H1 (cell line): ENCODE results near the gene PDCD7. TPM values are rescaled to one million over a fixed set of nuclear protein-coding genes. Genes with fewer than 3 reads are reported as not detected.

Source experiments
- CTCF ChIA-PET: fragments of 300-600 bp; sonication (Branson Sonifier 250); formaldehyde crosslinking; loops from one replicate; lab custom pipeline; 2021; ENCODE audit not compliant: partially characterized antibody; lab: Charles Lee
- POLR2A ChIA-PET: fragments of 300-600 bp; sonication (Branson Sonifier 250); formaldehyde crosslinking; loops from one replicate; lab custom pipeline; 2021; ENCODE audit warnings: inconsistent platforms; ENCODE audit not compliant: partially characterized antibody; lab: Charles Lee
- DNase-seq, 2 experiments: peaks; one replicate each; pipeline versions ENCODE4 v3.0.0 to v3.0.0-alpha.2; 2010 to 2022; ENCODE audit warnings: low spot score in 2 of 2, low read depth in 1 of 2, mixed read lengths in 1 of 2
- FAIRE-seq: peaks from 2 replicates; lab custom pipeline; 2011; peaks lifted over from hg19 to GRCh38; lab: Jason Lieb, UNC
- H2AFZ ChIP-seq: 2 replicates; pipeline ENCODE4 v1.8.1; 2012; ENCODE audit warnings: low read length, inconsistent platforms
- H2AK5ac ChIP-seq: 2 replicates; pipeline ENCODE4 v1.6.1; 2013; ENCODE audit warnings: low read depth, low read length
- H2BK120ac ChIP-seq: replicated peaks from 2 replicates; pipeline ENCODE3; 2013; ENCODE audit warnings: low read depth, low read length, inconsistent platforms
- H2BK12ac ChIP-seq: 2 replicates; pipeline ENCODE4 v1.6.1; 2013; ENCODE audit warnings: low read depth, low read length
- H2BK15ac ChIP-seq: 2 replicates; pipeline ENCODE4 v1.6.1; 2013; ENCODE audit warnings: low read length
- H2BK20ac ChIP-seq: 2 replicates; pipeline ENCODE4 v1.6.1; 2013; ENCODE audit warnings: low read length
- H2BK5ac ChIP-seq: 2 replicates; pipeline ENCODE4 v1.6.1; 2013; ENCODE audit warnings: low read depth, low read length
- H3K14ac ChIP-seq: 2 replicates; pipeline ENCODE4 v1.6.1; 2013; ENCODE audit warnings: inconsistent platforms; ENCODE audit not compliant: insufficient read length
- H3K18ac ChIP-seq: 2 replicates; pipeline ENCODE4 v1.6.1; 2013; ENCODE audit warnings: low read length; ENCODE audit errors: extremely low read depth
- H3K23ac ChIP-seq: 2 replicates; pipeline ENCODE4 v1.6.1; 2013; ENCODE audit warnings: inconsistent platforms; ENCODE audit not compliant: insufficient read length
- H3K23me2 ChIP-seq: 2 replicates; pipeline ENCODE4 v1.6.1; 2013; ENCODE audit warnings: low read depth, low read length
- H3K27ac ChIP-seq: 2 replicates; pipeline ENCODE4 v1.6.1; 2011; ENCODE audit warnings: low read depth, low read length, inconsistent platforms
- H3K27me3 ChIP-seq, 4 experiments: replicated peaks in 1 of 4; 1 replicate in 1 of 4; 2 replicates in 3 of 4; pipeline versions ENCODE4 v1.6.1 to v1.8.1; 2011 to 2013; ENCODE audit warnings: low read length in 3 of 4, mild to moderate bottlenecking in 3 of 4, inconsistent platforms in 2 of 4, mixed read lengths in 2 of 4, moderate library complexity in 1 of 4; ENCODE audit not compliant: control insufficient read depth in 3 of 4, insufficient read depth in 3 of 4; ENCODE audit errors: extremely low read depth in 1 of 4
- H3K36me3 ChIP-seq, 4 experiments: 2 replicates each; pipeline versions ENCODE4 v1.6.1 to v1.8.1; 2011 to 2013; ENCODE audit warnings: mild to moderate bottlenecking in 4 of 4, low read length in 3 of 4, moderate library complexity in 2 of 4, control low read depth in 1 of 4, inconsistent platforms in 1 of 4; ENCODE audit not compliant: insufficient read depth in 4 of 4, control insufficient read depth in 2 of 4
- H3K4ac ChIP-seq: replicated peaks from 2 replicates; pipeline ENCODE3; 2013; ENCODE audit warnings: low read length, low read depth, mixed read lengths, inconsistent platforms; ENCODE audit not compliant: insufficient read length
- H3K4me1 ChIP-seq, 4 experiments: replicated peaks in 1 of 4; 1 replicate in 1 of 4; 2 replicates in 3 of 4; pipeline versions ENCODE4 v1.6.1 to v1.8.1; 2011 to 2013; ENCODE audit warnings: low read length in 3 of 4, inconsistent platforms in 2 of 4, mixed read lengths in 1 of 4; ENCODE audit not compliant: insufficient read depth in 4 of 4, control insufficient read depth in 3 of 4
- H3K4me2 ChIP-seq, 2 experiments: 2 replicates each; pipeline versions ENCODE4 v1.6.1 to v1.8.1; 2011 to 2013; ENCODE audit warnings: low read depth in 2 of 2, low read length in 2 of 2, control low read depth in 1 of 2, inconsistent platforms in 1 of 2, mild to moderate bottlenecking in 1 of 2; ENCODE audit not compliant: insufficient read depth in 1 of 2
- H3K4me3 ChIP-seq, 4 experiments: fragments of 200-600, 300-600 bp in 1 of 4; sonication (generic), shearing (Covaris generic), sonication (Bioruptor Twin) in 1 of 4; 2 replicates each; pipeline versions ENCODE4 v1.5.1 to v1.8.1; 2011 to 2016; ENCODE audit warnings: low read length in 4 of 4, low read depth in 3 of 4, control low read depth in 2 of 4, inconsistent platforms in 2 of 4, mild to moderate bottlenecking in 2 of 4, mixed read lengths in 1 of 4, moderate library complexity in 1 of 4; ENCODE audit not compliant: insufficient read depth in 2 of 4; ENCODE audit errors: extremely low read depth in 1 of 4
- H3K56ac ChIP-seq: replicated peaks from 2 replicates; pipeline ENCODE3; 2013; ENCODE audit warnings: low read depth, mild to moderate bottlenecking, mixed read lengths, low read length, inconsistent platforms; ENCODE audit not compliant: insufficient read length
- H3K79me1 ChIP-seq: 2 replicates; pipeline ENCODE4 v1.6.1; 2013; ENCODE audit warnings: low read depth, low read length, control low read depth
- H3K79me2 ChIP-seq, 2 experiments: 2 replicates each; pipeline versions ENCODE4 v1.6.1 to v1.8.1; 2012 to 2013; ENCODE audit warnings: low read length in 2 of 2, mild to moderate bottlenecking in 2 of 2, inconsistent platforms in 1 of 2; ENCODE audit not compliant: insufficient read depth in 2 of 2, control insufficient read depth in 1 of 2
- H3K9ac ChIP-seq, 4 experiments: replicated peaks in 1 of 4; 1 replicate in 1 of 4; 2 replicates in 3 of 4; pipeline versions ENCODE4 v1.6.1 to v1.8.1; 2011 to 2013; ENCODE audit warnings: low read depth in 3 of 4, low read length in 3 of 4, control low read depth in 2 of 4, mild to moderate bottlenecking in 2 of 4, moderate library complexity in 2 of 4, inconsistent platforms in 1 of 4; ENCODE audit errors: extremely low read depth in 1 of 4
- H3K9me3 ChIP-seq, 2 experiments: 2 replicates each; pipeline versions ENCODE4 v1.6.1 to v1.8.1; 2012 to 2013; ENCODE audit warnings: mild to moderate bottlenecking in 2 of 2, moderate library complexity in 2 of 2, control low read depth in 1 of 2, inconsistent platforms in 1 of 2, low read depth in 1 of 2, low read length in 1 of 2, mixed read lengths in 1 of 2; ENCODE audit not compliant: insufficient read depth in 2 of 2
- H4K20me1 ChIP-seq, 2 experiments: replicated peaks in 1 of 2; 2 replicates each; pipeline versions ENCODE3 to v1.8.1; 2011 to 2013; ENCODE audit warnings: inconsistent platforms in 2 of 2, low read length in 2 of 2, mild to moderate bottlenecking in 1 of 2; ENCODE audit not compliant: insufficient read depth in 2 of 2, control insufficient read depth in 1 of 2
- H4K5ac ChIP-seq: 2 replicates; pipeline ENCODE4 v1.6.1; 2013; ENCODE audit warnings: low read length, low read depth, mixed read lengths, inconsistent platforms; ENCODE audit not compliant: insufficient read length
- H4K8ac ChIP-seq: 2 replicates; pipeline ENCODE4 v1.8.0; 2013; ENCODE audit warnings: mild to moderate bottlenecking, moderate library complexity, low read length, inconsistent platforms; ENCODE audit not compliant: insufficient read depth; ENCODE audit errors: extremely low read depth
- H4K91ac ChIP-seq: replicated peaks from 2 replicates; pipeline ENCODE3; 2013; ENCODE audit warnings: low read length, mixed read lengths, inconsistent platforms; ENCODE audit not compliant: insufficient read length
- CTBP2 ChIP-seq: IDR thresholded peaks from 2 replicates; pipeline ENCODE4 v1.7.0; 2011; ENCODE audit warnings: borderline replicate concordance, mild to moderate bottlenecking, moderate library complexity, mixed read lengths, low read length; ENCODE audit not compliant: insufficient read depth, insufficient read length
- JUN ChIP-seq: IDR thresholded peaks from 2 replicates; pipeline ENCODE4 v1.6.1; 2011; ENCODE audit warnings: low read depth, mild to moderate bottlenecking, improper control_type of control experiment, low read length
- NRF1 ChIP-seq: IDR thresholded peaks from 2 replicates; pipeline ENCODE4 v1.6.1; 2011; ENCODE audit warnings: mild to moderate bottlenecking, low read depth, low read length, improper control_type of control experiment
- RAD21 ChIP-seq, 2 experiments: IDR thresholded peaks in 1 of 2; conservative IDR thresholded peaks in 1 of 2; 2 replicates each; pipeline ENCODE4 v1.6.1; 2011; ENCODE audit warnings: low read depth in 2 of 2, low read length in 2 of 2, improper control_type of control experiment in 1 of 2, inconsistent platforms in 1 of 2, mild to moderate bottlenecking in 1 of 2, moderate library complexity in 1 of 2
- RBBP5 ChIP-seq: IDR thresholded peaks from 2 replicates; pipeline ENCODE4 v1.7.1; 2012; ENCODE audit warnings: low read depth, mild to moderate bottlenecking, inconsistent platforms, low read length, moderate library complexity, borderline replicate concordance
- WGBS, 2 experiments: shearing (Covaris generic) in 1 of 2; methylation state at CpG; one replicate each; pipeline versions ENCODE4 v1.1.6 to v1.1.7; 2013 to 2015; ENCODE audit warnings: low lambda C conversion rate in 2 of 2, mixed read lengths in 2 of 2, inconsistent platforms in 1 of 2, low coverage in 1 of 2, missing lambda C conversion rate in 1 of 2; ENCODE audit not compliant: insufficient replicate concordance in 2 of 2, insufficient coverage in 1 of 2, insufficient read length in 1 of 2; ENCODE audit errors: extremely low coverage in 1 of 2, missing lambda C conversion rate in 1 of 2; 5-methylcytosine and 5-hydroxymethylcytosine counted together
- polyA plus RNA-seq, 7 experiments: library from polyadenylated mRNA; depleted of rRNA in 3 of 7; stranded (reverse) in 5 of 7; unstranded in 2 of 7; fragments of >200 nt in 5 of 7; fragments of 200-250 nt in 2 of 7; gene quantifications; 1 replicate in 5 of 7; 2 replicates in 1 of 7; 4 replicates in 1 of 7; pipeline versions ENCODE4 v1.2.1 to v1.2.3, GENCODE V29; 2011 to 2013; ENCODE audit warnings: missing spikeins in 2 of 7, mixed read lengths in 2 of 7
- total RNA-seq: library from RNA; stranded (reverse); fragmentation: NEBNext Ultra II Directional; extraction: Animal tissue kit (Norgen Biotek cat#: 25700); gene quantifications from 2 replicates; pipeline ENCODE4 v1.2.1, GENCODE V29; 2021
- TF ChIP-seq, protein P1 (sequence below): IDR thresholded peaks from 2 replicates; pipeline ENCODE4 v1.6.1; 2012; ENCODE audit warnings: inconsistent platforms

Gene PDCD7
- total and polyA plus RNA-seq, 2 of the 8 experiments (the other 6 are each of a cell fraction or from before 2014, with no cell fraction given): 11.5 to 25.6 TPM

DNA sequence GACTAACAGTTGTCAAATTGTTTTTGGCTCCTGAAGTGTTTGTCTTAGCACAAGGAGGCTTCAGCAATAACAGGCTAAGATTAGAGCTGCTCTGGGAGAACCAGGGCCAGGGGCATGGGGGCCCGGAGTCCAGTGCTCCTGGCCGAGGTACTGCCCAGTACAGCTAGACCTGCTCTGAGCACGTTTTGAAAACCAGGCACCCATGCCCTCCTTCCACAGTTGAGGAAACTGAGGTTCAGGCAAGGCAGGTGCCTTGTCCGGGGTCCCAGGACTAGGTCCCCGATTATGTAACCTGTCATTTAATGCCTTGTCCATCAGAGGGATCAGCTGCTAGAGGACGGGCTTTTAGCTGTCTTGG is 37.9 kb downstream of the PDCD7 start:
- H4K8ac ChIP-seq: no peak overlapping the region
- H4K5ac ChIP-seq: no peak overlapping the region
- no peaks in the 10 kb centered on the region for H3K27me3 ChIP-seq
- H3K23ac ChIP-seq: no peak overlapping the region
- TF ChIP-seq, protein P1, sequence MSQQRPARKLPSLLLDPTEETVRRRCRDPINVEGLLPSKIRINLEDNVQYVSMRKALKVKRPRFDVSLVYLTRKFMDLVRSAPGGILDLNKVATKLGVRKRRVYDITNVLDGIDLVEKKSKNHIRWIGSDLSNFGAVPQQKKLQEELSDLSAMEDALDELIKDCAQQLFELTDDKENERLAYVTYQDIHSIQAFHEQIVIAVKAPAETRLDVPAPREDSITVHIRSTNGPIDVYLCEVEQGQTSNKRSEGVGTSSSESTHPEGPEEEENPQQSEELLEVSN: no peak
- TF ChIP-seq CTBP2 (no peak), NRF1 (no peak), RBBP5 (no peak), RAD21 (IDR thresholded peaks at IDR 0.05 in 1 of 2, conservative IDR thresholded peaks at IDR 0.05 in 1 of 2; ENCODE audit: low read depth in 2 of 2, low read length in 2 of 2) (no peak), JUN (no peak)
- no peak overlapping the region for H2BK15ac ChIP-seq
- no peak overlapping the region for H2BK20ac ChIP-seq
- H3K9ac ChIP-seq: no peak overlapping the region
- H3K4me1 ChIP-seq: peaks cover 0 to 3% (median 0%) of the 10 kb centered on the region in 4 experiments; a peak in 1 of 7 replicates
- POLR2A ChIA-PET: interaction anchor here (0.7 to 3.4 kb wide), 3 partner anchors 11 to 209 kb away, joined by 3 to 16 read pairs (median 3); partner anchors contain the start of gene RNU5B-1
- H3K4me3 ChIP-seq: no peak overlapping the region
- H4K91ac ChIP-seq: no peak overlapping the region
- H3K9me3 ChIP-seq: no peaks in the 10 kb centered on the region
- no peak overlapping the region for H2BK5ac ChIP-seq
- no peaks in the 10 kb centered on the region for H4K20me1 ChIP-seq
- H3K56ac ChIP-seq: no peak overlapping the region
- CTCF ChIA-PET: interaction anchor here (0.5 to 4.0 kb wide), 12 partner anchors 11 to 62 kb away, joined by 3 to 45 read pairs (median 4); partner anchors contain the start of genes KBTBD13 and RASL12
- no peak overlapping the region for H3K14ac ChIP-seq
- H3K18ac ChIP-seq: no peak overlapping the region
- H3K79me1 ChIP-seq: no peaks in the 10 kb centered on the region
- H2BK120ac ChIP-seq: no peak overlapping the region
- H3K79me2 ChIP-seq: no peaks in the 10 kb centered on the region
- FAIRE-seq (no peak), DNase-seq (no peak)
- no peaks in the 10 kb centered on the region for H3K23me2 ChIP-seq
- no peak overlapping the region for H3K4ac ChIP-seq
- no peak overlapping the region for H2AFZ ChIP-seq
- H2BK12ac ChIP-seq: no peak overlapping the region
- WGBS, 2 experiments: 80% methylated on average over 6 of the region's 6 CpGs; no CpG with 5 or more reads in 1 of the 2 experiments
- H2AK5ac ChIP-seq: no peak overlapping the region
- no peak overlapping the region for H3K4me2 ChIP-seq
- no peaks in the 10 kb centered on the region for H3K36me3 ChIP-seq
- H3K27ac ChIP-seq: no peak overlapping the region
